Neural cell (in vitro differentiated cells): Measurements from ENCODE around the gene AGBL1. TPM values are rescaled to one million over a fixed set of nuclear protein-coding genes. Genes with fewer than 3 reads are reported as not detected.
A peak's percentile ranks its signal among the peaks of the same experiment; 100 is the strongest.

Source experiments
- H2AFZ ChIP-seq: fragments of 200-600, 300-800 bp; sonication (generic), shearing (Covaris generic); 2 replicates; pipeline ENCODE4 v1.6.0; 2014; ENCODE audit warnings: low read depth, mild to moderate bottlenecking, antibody characterized with exemption, low read length, moderate library complexity
- H3F3A ChIP-seq: fragments of 200-600 bp; shearing (Covaris generic); 2 replicates; pipeline ENCODE4 v1.6.1; 2016; ENCODE audit warnings: mild to moderate bottlenecking, moderate library complexity, mixed read lengths, antibody characterized with exemption, low read length; ENCODE audit not compliant: insufficient read depth, poor library complexity, severe bottlenecking
- H3K27ac ChIP-seq: fragments of 200-600, 300-800 bp; sonication (generic), shearing (Covaris generic); 2 replicates; pipeline ENCODE4 v1.5.1; 2014; ENCODE audit warnings: mild to moderate bottlenecking, low read length, moderate library complexity
- H3K27me3 ChIP-seq: fragments of 300-800, 200-600 bp; sonication (generic), shearing (Covaris generic); 2 replicates; pipeline ENCODE4 v1.6.0; 2014; ENCODE audit warnings: mild to moderate bottlenecking, low read depth, low read length, moderate library complexity; ENCODE audit not compliant: insufficient read depth
- H3K36me3 ChIP-seq: fragments of 300-800, 200-600 bp; sonication (generic), shearing (Covaris generic); 2 replicates; pipeline ENCODE4 v1.5.1; 2014; ENCODE audit warnings: mild to moderate bottlenecking, antibody characterized with exemption, low read length, moderate library complexity; ENCODE audit not compliant: insufficient read depth
- H3K4me2 ChIP-seq: fragments of 300-800, 200-600 bp; sonication (generic), shearing (Covaris generic); 2 replicates; pipeline ENCODE4 v1.6.0; 2014; ENCODE audit warnings: mild to moderate bottlenecking, low read length
- H3K4me3 ChIP-seq: fragments of 300-800, 200-600 bp; sonication (generic), shearing (Covaris generic); 2 replicates; pipeline ENCODE4 v1.5.1; 2014; ENCODE audit warnings: mild to moderate bottlenecking, low read length, moderate library complexity
- H3K79me2 ChIP-seq: fragments of 200-600 bp; shearing (Covaris generic); replicated peaks from 2 replicates; pipeline ENCODE4 v1.6.0; 2014; ENCODE audit warnings: mild to moderate bottlenecking, low read length, moderate library complexity; ENCODE audit not compliant: insufficient read depth
- H3K9ac ChIP-seq: fragments of 300-800, 200-600 bp; sonication (generic), shearing (Covaris generic); 2 replicates; pipeline ENCODE4 v1.6.1; 2016; ENCODE audit warnings: mild to moderate bottlenecking, low read length, mixed read lengths
- H3K9me2 ChIP-seq: fragments of 200-600 bp; shearing (Covaris generic); 2 replicates; pipeline ENCODE4 v1.6.1; 2016; ENCODE audit warnings: mild to moderate bottlenecking, low read length, mixed read lengths; ENCODE audit not compliant: insufficient read depth
- H3K9me3 ChIP-seq: fragments of 200-600, 300-800 bp; sonication (generic), shearing (Covaris generic); 2 replicates; pipeline ENCODE4 v1.6.1; 2016; ENCODE audit warnings: mild to moderate bottlenecking, mixed run types, low read length, moderate library complexity, mixed read lengths
- H4K20me1 ChIP-seq: fragments of 200-600 bp; shearing (Covaris generic); 2 replicates; pipeline ENCODE4 v1.6.1; 2016; ENCODE audit warnings: mild to moderate bottlenecking, mixed run types; ENCODE audit not compliant: insufficient read depth
- CTCF ChIP-seq: fragments of 450-650 bp; IDR thresholded peaks from 2 replicates; pipeline ENCODE4 v1.5.1; 2014; ENCODE audit warnings: antibody characterized with exemption, mild to moderate bottlenecking, moderate library complexity; ENCODE audit not compliant: poor library complexity, severe bottlenecking
- EP300 ChIP-seq: fragments of 450-650 bp; conservative IDR thresholded peaks from 2 replicates; pipeline ENCODE4 v1.6.1; 2014; ENCODE audit warnings: antibody characterized with exemption, mild to moderate bottlenecking, moderate library complexity; ENCODE audit not compliant: poor library complexity, severe bottlenecking
- EZH2 ChIP-seq: fragments of 200-600, 300-800 bp; shearing (Covaris generic), sonication (generic); IDR thresholded peaks from 2 replicates; pipeline ENCODE4 v1.6.1; 2014; ENCODE audit warnings: antibody characterized with exemption, low read length, borderline replicate concordance, mild to moderate bottlenecking; ENCODE audit not compliant: insufficient read depth, poor library complexity, severe bottlenecking
- MXI1 ChIP-seq: fragments of 450-650 bp; conservative IDR thresholded peaks from 2 replicates; pipeline ENCODE4 v1.6.1; 2014; ENCODE audit warnings: antibody characterized with exemption, mild to moderate bottlenecking; ENCODE audit not compliant: poor library complexity, severe bottlenecking
- POLR2AphosphoS5 ChIP-seq: IDR thresholded peaks from 2 replicates; pipeline ENCODE4 v1.6.1; 2012
- RAD21 ChIP-seq: fragments of 450-650 bp; conservative IDR thresholded peaks from 2 replicates; pipeline ENCODE4 v1.6.1; 2014; ENCODE audit warnings: antibody characterized with exemption, mild to moderate bottlenecking, moderate library complexity
- REST ChIP-seq: IDR thresholded peaks from 2 replicates; pipeline ENCODE4 v1.6.1; 2012; ENCODE audit warnings: borderline replicate concordance
- SMC3 ChIP-seq: fragments of 450-650 bp; conservative IDR thresholded peaks from 2 replicates; pipeline ENCODE4 v1.6.1; 2014; ENCODE audit warnings: antibody characterized with exemption, mild to moderate bottlenecking, moderate library complexity; ENCODE audit not compliant: poor library complexity
- TAF1 ChIP-seq: IDR thresholded peaks from 2 replicates; pipeline ENCODE4 v1.6.1; 2012; ENCODE audit warnings: low read depth
- polyA plus RNA-seq: library from polyadenylated mRNA; depleted of rRNA; stranded (reverse); fragments of >200 nt; gene quantifications from 2 replicates; pipeline ENCODE4 v1.2.3, GENCODE V29; 2014

Gene AGBL1
- polyA plus RNA-seq, 1 donor from 2014 or later: 0.12 TPM

GRCh38 chr15:86871964-86872363, 792.3 kb downstream of the AGBL1 start:
- Histone ChIP-seq H3K4me3 (no peak overlapping the region), H3K9ac (no peak overlapping the region), H4K20me1 (no peaks in the 10 kb centered on the region), H3K79me2 (no peaks in the 10 kb centered on the region), H2AFZ (no peak overlapping the region), H3K36me3 (no peaks in the 10 kb centered on the region), H3K9me2 (no peaks in the 10 kb centered on the region), H3K27ac (peak overlapping the region; percentile 43), H3K4me2 (no peak overlapping the region), H3K27me3 (no peaks in the 10 kb centered on the region), H3F3A (no peaks in the 10 kb centered on the region), H3K9me3 (no peaks in the 10 kb centered on the region)
- TF ChIP-seq EZH2 (no peak), TAF1 (no peak), MXI1 (no peak), RAD21 (no peak), SMC3 (no peak), EP300 (no peak), REST (no peak), POLR2AphosphoS5 (no peak), CTCF (no peak)

GRCh38 chr15:86872782-86873181, 793.1 kb downstream of the AGBL1 start:
- Histone ChIP-seq H3K4me2 (no peak overlapping the region), H3F3A (no peaks in the 10 kb centered on the region), H3K4me3 (no peak overlapping the region), H3K27me3 (no peaks in the 10 kb centered on the region), H3K36me3 (no peaks in the 10 kb centered on the region), H2AFZ (no peak overlapping the region), H3K9me3 (no peaks in the 10 kb centered on the region), H3K9ac (no peak overlapping the region), H3K79me2 (no peaks in the 10 kb centered on the region), H3K9me2 (no peaks in the 10 kb centered on the region), H4K20me1 (no peaks in the 10 kb centered on the region), H3K27ac (peak overlapping the region; percentile 43)
- TF ChIP-seq MXI1: no peak
- peak; percentile 83 for TF ChIP-seq EP300
- no peak for TF ChIP-seq RAD21
- TF ChIP-seq SMC3: no peak
- TF ChIP-seq REST: no peak
- TF ChIP-seq POLR2AphosphoS5: peak; percentile 54
- no peak for TF ChIP-seq EZH2
